ENCODE data around the gene IKZF4. TPM values are rescaled to one million over a fixed set of nuclear protein-coding genes. Genes with fewer than 3 reads are reported as not detected.

Gene IKZF4
- total RNA-seq, 1 experiment from 2014 or later, result 13.6 TPM

- TF ChIP-seq AR (CRISPR knock-in tag; IDR thresholded peaks at IDR 0.05) (no peak), ARID4B (CRISPR knock-in tag; IDR thresholded peaks at IDR 0.05; ENCODE audit: borderline replicate concordance) (peak; percentile 62; the same call in 1 of the 2 replicates), FOXJ3 (CRISPR knock-in tag; IDR thresholded peaks at IDR 0.05; ENCODE audit: borderline replicate concordance) (no peak), PRDM15 (CRISPR knock-in tag; IDR thresholded peaks at IDR 0.05) (no peak), ATF6 (CRISPR knock-in tag; IDR thresholded peaks at IDR 0.05) (no peak), HMGXB4 (CRISPR knock-in tag; IDR thresholded peaks at IDR 0.05) (peak; percentile 74; the same call in 1 of the 2 replicates), IRF2 (CRISPR knock-in tag; IDR thresholded peaks at IDR 0.05; ENCODE audit: borderline replicate concordance, low read depth) (no peak), ESRRA (CRISPR knock-in tag; IDR thresholded peaks at IDR 0.05; ENCODE audit: borderline replicate concordance) (no peak), ZBTB43 (CRISPR knock-in tag; IDR thresholded peaks at IDR 0.05) (no peak), CTCF (IDR thresholded peaks at IDR 0.05) (no peak), E2F1 (CRISPR knock-in tag; IDR thresholded peaks at IDR 0.05) (no peak), TEAD1 (CRISPR knock-in tag; IDR thresholded peaks at IDR 0.05) (peak; percentile 75; the same call in 1 of the 2 replicates), FOXP4 (CRISPR knock-in tag; IDR thresholded peaks at IDR 0.05) (peak; percentile 16; the same call in 1 of the 2 replicates), FOXP1 (CRISPR knock-in tag; IDR thresholded peaks at IDR 0.05; ENCODE audit: borderline replicate concordance) (peak; percentile 56; the same call in 1 of the 2 replicates), CREM (CRISPR knock-in tag; IDR thresholded peaks at IDR 0.05) (peak; percentile 76; the same call in 1 of the 2 replicates)
Observed at GRCh38 chr12:55973599-55974307, 47.1 kb upstream of the IKZF4 start, which contains the start of gene RAB5B (continued).

Data from WTC11 (cell line).